Naive thymus-derived CD8-positive, alpha-beta T cell (primary cell): ENCODE data around the gene CNIH2. TPM values are rescaled to one million over a fixed set of nuclear protein-coding genes. Genes with fewer than 3 reads are reported as not detected.
"Not testable (repeated sequence)": the region's sequence is repeated elsewhere in the genome, so short reads cannot be mapped to it uniquely, and the experiment has no call there.

Experiments used
- ATAC-seq, 2 donors: fragments of 150-1000 bp; cut with Tn5 transposase in 1 of 2; sonication (Bioruptor Pico), chemical (Tn5 transposase) in 1 of 2; 1 replicate in 1 of 2; 2 replicates in 1 of 2; pipeline ENCODE4 v1.10.0; 2021; ENCODE audit warnings: mild to moderate bottlenecking in 2 of 2, moderate library complexity in 2 of 2
- POLR2A ChIA-PET: fragments of 350-600 bp; sonication (Branson Sonifier 250); formaldehyde crosslinking; loops from one replicate; lab custom pipeline; 2021; ENCODE audit warnings: antibody characterized with exemption; lab: Charles Lee
- DNase-seq, 10 donors: peaks; one replicate each; pipeline versions ENCODE4 v3.0.0 to v3.0.0-alpha.2; 2020 to 2022
- H3K27ac Mint-ChIP-seq, 10 donors: one replicate each; pipeline ENCODE4 v1.8.0; 2020 to 2022; ENCODE audit warnings: mild to moderate bottlenecking in 10 of 10, mixed read lengths in 10 of 10, moderate library complexity in 4 of 10, inconsistent platforms in 1 of 10
- H3K27me3 Mint-ChIP-seq, 5 donors: one replicate each; pipeline ENCODE4 v1.8.0; 2021 to 2022; ENCODE audit warnings: mixed read lengths in 5 of 5
- H3K36me3 Mint-ChIP-seq, 3 donors: one replicate each; pipeline ENCODE4 v1.8.0; 2020 to 2022; ENCODE audit warnings: mixed read lengths in 3 of 3, mild to moderate bottlenecking in 2 of 3, inconsistent platforms in 1 of 3
- H3K4me1 Mint-ChIP-seq, 4 donors: one replicate each; pipeline ENCODE4 v1.8.0; 2021 to 2022; ENCODE audit warnings: mixed read lengths in 4 of 4
- H3K4me3 Mint-ChIP-seq, 10 donors: one replicate each; pipeline ENCODE4 v1.8.0; 2020 to 2022; ENCODE audit warnings: mild to moderate bottlenecking in 10 of 10, mixed read lengths in 10 of 10, moderate library complexity in 6 of 10, inconsistent platforms in 1 of 10
- H3K9me3 Mint-ChIP-seq, 9 donors: one replicate each; pipeline ENCODE4 v1.8.0; 2020 to 2022; ENCODE audit warnings: mixed read lengths in 9 of 9, mild to moderate bottlenecking in 3 of 9, inconsistent platforms in 1 of 9, moderate library complexity in 1 of 9
- polyA plus RNA-seq, 3 donors: library from polyadenylated mRNA; unstranded; fragments of 300-500 nt; fragmentation: Illumina TruSeq; gene quantifications; one replicate each; pipeline ENCODE4 v1.2.3, GENCODE V29; 2021
- total RNA-seq, 8 experiments: library from RNA in 2 of 8; stranded (reverse) in 2 of 8; gene quantifications; one replicate each; pipeline ENCODE4 v1.2.3 and lab custom pipeline; 2021 to 2026

The CNIH2 gene
- total and polyA plus RNA-seq, 5 experiments from 2014 or later, result 1.1 to 2.8 TPM; not detected in 3

DNA sequence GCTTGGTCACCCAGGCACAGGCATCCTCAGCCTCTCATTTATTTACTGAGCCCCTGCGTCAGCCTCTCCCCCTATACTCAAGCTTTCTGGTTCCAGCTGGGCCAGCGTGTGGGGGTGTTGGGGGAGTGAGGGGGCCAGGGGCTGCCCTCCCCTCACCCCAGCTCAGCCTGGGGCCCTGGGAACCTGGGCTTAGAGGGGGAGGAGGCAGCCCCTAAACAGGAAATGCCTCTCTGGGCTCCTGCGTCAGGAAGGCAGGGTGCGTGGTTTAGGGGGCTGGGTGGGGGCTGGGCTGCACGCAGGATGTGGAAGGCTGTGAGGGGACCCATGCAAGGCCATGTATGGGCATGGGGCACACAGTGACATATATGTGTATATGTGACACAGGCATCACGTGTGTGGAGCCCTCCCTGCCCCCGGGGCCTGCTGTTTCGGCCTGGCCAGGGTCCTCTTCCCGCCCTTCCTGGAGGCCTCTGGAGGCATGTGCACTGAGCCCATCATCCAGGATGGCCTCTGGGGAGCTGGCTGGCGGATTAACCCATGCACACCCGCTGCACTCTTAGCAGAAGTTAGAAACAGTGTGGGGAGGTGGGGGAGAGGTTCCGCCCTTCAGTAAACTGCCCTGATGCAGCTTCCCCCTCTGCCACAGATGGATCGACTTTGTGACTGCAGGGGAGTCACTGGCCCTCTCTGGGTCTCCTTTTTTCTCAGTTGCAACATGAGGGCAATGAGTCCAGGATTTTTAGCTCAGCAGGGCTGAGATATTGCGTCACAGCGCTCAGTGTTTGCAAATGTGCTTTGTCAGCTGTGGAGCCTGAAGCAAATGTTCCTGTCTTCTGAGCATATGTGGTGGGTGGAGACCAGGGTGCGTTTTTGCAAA is 40.0 kb downstream of the CNIH2 start:
- peaks cover 0 to 4% (median 4%) of the 10 kb centered on the region in 3 donors for H3K36me3 Mint-ChIP-seq
- DNase-seq, result peak; percentile 75 to 98 (median 93)
- peak; percentile 72 to 85 for ATAC-seq
- H3K9me3 Mint-ChIP-seq, result peaks cover 0 to 6% (median 0%) of the 10 kb centered on the region in 9 donors
- H3K4me1 Mint-ChIP-seq, result peaks cover 36 to 76% (median 60%) of the 10 kb centered on the region in 4 donors
- peak overlapping the region; percentile 84 to 100 (median 100) for H3K27ac Mint-ChIP-seq
- POLR2A ChIA-PET, result interaction anchor here (1.0 to 7.7 kb wide), 21 partner anchors 8 to 1035 kb away, joined by 3 to 126 read pairs (median 5); partner anchors contain the start of genes B4GAT1, BRMS1, CCDC85B and CFL1
- H3K27me3 Mint-ChIP-seq, result no peaks in the 10 kb centered on the region
- H3K4me3 Mint-ChIP-seq, result peak overlapping the region; percentile 73 to 97 (median 90)

DNA sequence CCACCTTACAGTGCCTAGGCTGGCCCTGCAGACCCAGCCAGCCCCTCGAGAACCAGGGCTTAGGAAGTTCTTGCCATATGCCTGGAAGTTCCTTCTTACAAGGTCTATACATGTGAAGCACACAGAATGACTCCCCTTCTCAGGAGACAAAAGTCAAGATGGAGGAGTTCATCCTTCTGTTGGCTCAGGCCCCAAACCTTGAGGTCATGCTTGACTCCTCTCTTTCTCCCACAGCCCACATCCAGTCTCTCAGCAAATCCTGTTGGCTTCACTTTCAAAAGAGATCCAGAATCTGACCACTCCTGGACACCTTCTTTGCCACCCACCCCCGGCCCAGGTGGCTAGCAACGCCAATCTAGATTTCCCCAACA is 40.6 kb downstream of the CNIH2 start:
- peaks cover 42 to 82% (median 66%) of the 10 kb centered on the region in 4 donors for H3K4me1 Mint-ChIP-seq
- H3K4me3 Mint-ChIP-seq, result peak overlapping the region; percentile 73 to 97 (median 90)
- H3K9me3 Mint-ChIP-seq, result peaks cover 0 to 6% (median 0%) of the 10 kb centered on the region in 9 donors
- POLR2A ChIA-PET, result interaction anchor here (1.2 to 7.7 kb wide), 8 partner anchors 7 to 53 kb away, joined by 3 to 126 read pairs (median 13); partner anchors contain the start of genes B4GAT1, BRMS1, RAB1B and RIN1
- peaks cover 0 to 4% (median 4%) of the 10 kb centered on the region in 3 donors for H3K36me3 Mint-ChIP-seq
- ATAC-seq (no peak), DNase-seq (no peak)
- no peaks in the 10 kb centered on the region for H3K27me3 Mint-ChIP-seq
- H3K27ac Mint-ChIP-seq, result peak overlapping the region; percentile 84 to 100 (median 100)

DNA sequence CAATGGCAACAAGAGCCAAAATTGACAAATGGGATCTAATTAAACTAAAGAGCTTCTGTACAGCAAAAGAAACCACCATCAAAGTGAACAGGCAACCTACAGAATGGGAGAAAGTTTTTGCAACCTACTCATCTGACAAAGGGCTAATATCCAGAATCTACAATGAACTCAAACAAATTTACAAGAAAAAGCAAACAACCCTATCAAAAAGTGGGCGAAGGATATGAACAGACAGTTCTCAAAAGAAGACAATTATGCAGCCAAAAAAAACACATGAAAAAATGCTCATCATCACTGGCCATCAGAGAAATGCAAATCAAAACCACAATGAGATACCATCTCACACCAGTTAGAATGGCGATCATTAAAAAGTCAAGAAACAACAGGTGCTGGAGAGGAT is 42.3 kb downstream of the CNIH2 start:
- H3K4me3 Mint-ChIP-seq, result peak overlapping the region in 1 of 10 donors; percentile 42
- not testable (repeated sequence) for H3K27me3 Mint-ChIP-seq, H3K9me3 Mint-ChIP-seq, H3K36me3 Mint-ChIP-seq, ATAC-seq, DNase-seq
- peak overlapping the region; percentile 84 to 100 (median 99) for H3K27ac Mint-ChIP-seq
- POLR2A ChIA-PET, result interaction anchor here (1.3 kb wide), 1 partner anchor 8 kb away, joined by 6 read pairs; no protein-coding TSS in a partner anchor
- H3K4me1 Mint-ChIP-seq, result peaks cover 40 to 76% (median 69%) of the 10 kb centered on the region in 4 donors

GRCh38 chr11:66320748-66321147 is 42.8 kb downstream of the CNIH2 start:
- not testable (repeated sequence) for ATAC-seq, H3K27me3 Mint-ChIP-seq, H3K9me3 Mint-ChIP-seq, H3K36me3 Mint-ChIP-seq, H3K4me3 Mint-ChIP-seq, DNase-seq
- H3K4me1 Mint-ChIP-seq, result peaks cover 36 to 76% (median 69%) of the 10 kb centered on the region in 4 donors
- peak overlapping the region in 5 of 10 donors; percentile 21 to 100 (median 80) for H3K27ac Mint-ChIP-seq
- POLR2A ChIA-PET, result interaction anchor here (1.3 kb wide), 1 partner anchor 8 kb away, joined by 6 read pairs; no protein-coding TSS in a partner anchor

DNA sequence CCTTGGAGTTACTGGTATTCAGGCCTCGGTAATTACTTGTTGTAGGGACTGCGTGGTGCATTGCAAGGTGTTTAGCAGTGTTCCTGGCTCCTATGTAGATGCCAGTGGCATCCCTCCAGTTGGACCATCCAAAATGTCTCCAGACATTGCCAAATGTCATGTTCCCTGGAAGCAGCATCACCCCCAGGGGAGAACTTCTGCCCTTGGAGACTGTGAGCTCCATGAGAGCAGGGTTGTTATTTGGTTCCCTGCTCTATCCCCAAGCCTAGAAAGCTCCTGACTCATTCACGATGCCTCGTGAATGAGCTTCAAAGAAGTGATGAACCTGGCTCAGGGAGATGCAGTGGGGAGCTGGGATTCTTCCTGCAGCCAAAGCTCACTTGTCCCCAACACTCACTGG is 43.6 kb downstream of the CNIH2 start:
- peak overlapping the region in 7 of 10 donors; percentile 31 to 96 (median 92) for H3K27ac Mint-ChIP-seq
- H3K4me1 Mint-ChIP-seq, result peaks cover 36 to 78% (median 71%) of the 10 kb centered on the region in 4 donors
- DNase-seq (no peak), ATAC-seq (no peak)
- H3K36me3 Mint-ChIP-seq, result no peaks in the 10 kb centered on the region
- peaks cover 0 to 6% (median 0%) of the 10 kb centered on the region in 9 donors for H3K9me3 Mint-ChIP-seq
- POLR2A ChIA-PET, result interaction anchor here (0.8 to 2.0 kb wide), 4 partner anchors 9 to 40 kb away, joined by 3 to 48 read pairs (median 4); no protein-coding TSS in a partner anchor
- no peak overlapping the region for H3K4me3 Mint-ChIP-seq
- no peaks in the 10 kb centered on the region for H3K27me3 Mint-ChIP-seq

DNA sequence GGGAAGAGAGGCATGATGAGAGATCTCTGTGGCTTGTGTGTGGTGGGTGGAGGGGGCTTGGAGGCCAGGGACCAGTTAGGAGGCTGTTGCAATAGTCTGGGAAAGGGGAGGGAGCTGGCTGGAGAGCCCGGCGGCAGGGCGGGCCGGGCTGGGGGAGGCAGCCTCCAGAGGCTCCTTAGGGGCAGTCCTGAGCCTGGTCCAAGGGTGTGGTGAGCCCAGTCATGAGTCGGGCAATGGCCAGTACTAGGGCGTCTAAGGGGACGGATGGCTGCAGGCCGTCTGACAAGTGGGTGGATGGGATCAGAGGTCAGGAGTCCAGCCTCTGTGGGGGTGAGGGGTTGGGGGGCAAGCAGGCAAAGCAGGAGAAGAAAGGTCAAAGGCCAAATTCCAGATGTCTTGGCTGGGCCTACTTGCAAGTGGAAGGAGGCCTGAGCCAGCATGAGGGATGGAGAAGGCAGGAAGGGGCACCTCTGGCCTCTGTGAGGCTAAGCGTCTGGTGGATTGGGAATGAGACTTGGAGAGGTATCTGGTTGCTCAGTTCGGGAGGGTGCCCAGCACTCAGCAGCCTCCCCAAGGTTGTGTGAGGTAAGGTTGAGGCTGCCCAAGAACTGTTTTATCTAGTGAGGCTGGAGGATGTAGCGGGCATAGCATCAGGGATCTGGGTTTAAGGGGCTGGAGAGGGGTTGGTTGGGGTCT is 44.9 kb downstream of the CNIH2 start:
- Mint-ChIP-seq H3K4me3 (peak overlapping the region in 2 of 10 donors; percentile 9 to 10), H3K27me3 (no peaks in the 10 kb centered on the region), H3K27ac (peak overlapping the region; percentile 89 to 98 (median 94)), H3K36me3 (no peaks in the 10 kb centered on the region), H3K9me3 (peaks cover 0 to 6% (median 0%) of the 10 kb centered on the region in 9 donors), H3K4me1 (peaks cover 44 to 83% (median 75%) of the 10 kb centered on the region in 4 donors)
- POLR2A ChIA-PET, result interaction anchor here (1.0 to 2.0 kb wide), 3 partner anchors 10 to 23 kb away, joined by 3 to 48 read pairs (median 4); partner anchors contain the start of gene RIN1
- no peak for DNase-seq
- no peak for ATAC-seq

- Mint-ChIP-seq H3K4me1 (peaks cover 42 to 83% (median 75%) of the 10 kb centered on the region in 4 donors), H3K36me3 (no peaks in the 10 kb centered on the region), H3K27ac (peak overlapping the region in 8 of 10 donors; percentile 57 to 92 (median 72)), H3K27me3 (no peaks in the 10 kb centered on the region), H3K9me3 (peaks cover 0 to 2% (median 0%) of the 10 kb centered on the region in 9 donors), H3K4me3 (peak overlapping the region in 2 of 10 donors; percentile 1 to 38)
- ATAC-seq (no peak), DNase-seq (no peak)
- POLR2A ChIA-PET, result interaction anchor here (1.0 to 4.0 kb wide), 3 partner anchors 9 to 65 kb away, joined by 3 to 126 read pairs (median 5); partner anchors contain the start of genes BRMS1 and CD248
Observed at GRCh38 chr11:66323684-66324083, 45.7 kb downstream of the CNIH2 start.

DNA sequence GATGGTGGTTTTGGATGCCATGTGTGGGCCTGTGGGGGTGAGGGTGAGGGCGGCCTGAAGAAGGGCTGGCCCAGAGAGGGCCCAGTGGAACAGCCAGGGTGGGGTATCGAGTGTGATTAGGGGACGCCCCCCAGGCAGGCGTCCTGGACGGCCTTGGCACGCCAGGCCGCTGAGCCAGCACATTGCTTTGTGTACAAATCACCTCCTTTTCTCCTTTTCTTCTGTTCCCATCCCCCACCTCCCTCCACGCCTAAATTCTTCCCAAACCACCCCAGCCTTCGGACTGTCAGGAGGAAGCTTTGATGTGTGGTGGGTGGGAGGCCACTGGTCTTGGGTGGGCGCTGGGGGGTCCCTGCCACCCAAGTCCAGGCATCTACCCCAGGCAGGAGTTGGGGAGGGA is 46.7 kb downstream of the CNIH2 start:
- peaks cover 36 to 78% (median 69%) of the 10 kb centered on the region in 4 donors for H3K4me1 Mint-ChIP-seq
- H3K27ac Mint-ChIP-seq, result peak overlapping the region in 8 of 10 donors; percentile 42 to 93 (median 78)
- H3K36me3 Mint-ChIP-seq, result no peaks in the 10 kb centered on the region
- ATAC-seq (no peak), DNase-seq (no peak)
- H3K9me3 Mint-ChIP-seq, result peaks cover 0 to 2% (median 0%) of the 10 kb centered on the region in 9 donors
- H3K27me3 Mint-ChIP-seq, result no peaks in the 10 kb centered on the region
- POLR2A ChIA-PET, result interaction anchor here (0.6 to 4.0 kb wide), 5 partner anchors 10 to 1205 kb away, joined by 3 to 126 read pairs (median 3); partner anchors contain the start of genes BRMS1 and CD248
- peak overlapping the region in 4 of 10 donors; percentile 1 to 37 (median 16) for H3K4me3 Mint-ChIP-seq

- POLR2A ChIA-PET, result interaction anchor here (0.6 to 4.0 kb wide), 4 partner anchors 10 to 1205 kb away, joined by 3 to 126 read pairs (median 4); partner anchors contain the start of genes BRMS1 and CD248
- no peak for DNase-seq
- H3K9me3 Mint-ChIP-seq, result no peaks in the 10 kb centered on the region
- H3K27me3 Mint-ChIP-seq, result no peaks in the 10 kb centered on the region
- H3K27ac Mint-ChIP-seq, result peak overlapping the region; percentile 81 to 96 (median 91)
- no peaks in the 10 kb centered on the region for H3K36me3 Mint-ChIP-seq
- peak overlapping the region in 3 of 10 donors; percentile 56 to 67 (median 63) for H3K4me3 Mint-ChIP-seq
- no peak for ATAC-seq
- H3K4me1 Mint-ChIP-seq, result peaks cover 36 to 73% (median 63%) of the 10 kb centered on the region in 4 donors
Observed at GRCh38 chr11:66325263-66325671, 47.3 kb downstream of the CNIH2 start.

GRCh38 chr11:66326261-66327111 is 48.5 kb downstream of the CNIH2 start:
- POLR2A ChIA-PET, result interaction anchor here (0.6 to 4.0 kb wide), 7 partner anchors 9 to 68 kb away, joined by 3 to 126 read pairs (median 3); partner anchors contain the start of genes CD248 and SLC29A2
- Mint-ChIP-seq H3K27ac (peak overlapping the region; percentile 81 to 96 (median 91)), H3K4me3 (peak overlapping the region in 8 of 10 donors; percentile 26 to 74 (median 65)), H3K36me3 (no peaks in the 10 kb centered on the region), H3K27me3 (no peaks in the 10 kb centered on the region), H3K4me1 (peaks cover 36 to 68% (median 60%) of the 10 kb centered on the region in 4 donors), H3K9me3 (no peaks in the 10 kb centered on the region)
- DNase-seq, result peak in 5 of 10 donors; percentile 41 to 75 (median 45)
- ATAC-seq, result peak; percentile 54 to 56
